ENCODE results near the gene DSG2. TPM values are rescaled to one million over a fixed set of nuclear protein-coding genes. Genes with fewer than 3 reads are reported as not detected.

Gene DSG2
- total RNA-seq, 1 experiment from 2014 or later = 12.1 TPM

GRCh38 chr18:31526374-31526773 is 28.4 kb downstream of the DSG2 start:
- no peaks in the 10 kb centered on the region for H3K27me3 ChIP-seq (ENCODE audit: control insufficient read depth, insufficient read depth, low read length)
- DNase-seq (ENCODE audit: low read depth, low spot score) (no peak), ATAC-seq (no peak)
- intact Hi-C loops (cut with micrococcal nuclease; ENCODE audit: unreplicated experiment) = no loop called here
- no TSS peak for BruUV-seq (replicated peaks)
- no peak overlapping the region for H3K27ac ChIP-seq (ENCODE audit: low read length)
- H3K4me1 ChIP-seq (ENCODE audit: control insufficient read depth, insufficient read depth, low read length) = no peaks in the 10 kb centered on the region
- CTCF ChIA-PET = no interaction called here
- in situ Hi-C loops (cut with HindIII; ENCODE audit: low pct_unique_long_range_greater_than_20kb, low sequenced_read_pairs) = no loop called here
- TF ChIP-seq POLR2AphosphoS5 (IDR thresholded peaks at IDR 0.05; ENCODE audit: low read depth, low read length) = no peak
- TF ChIP-seq REST (IDR thresholded peaks at IDR 0.05; ENCODE audit: insufficient read depth in 1 of 2, low read depth in 2 of 2, low read length in 1 of 2) = no peak
- TF ChIP-seq SIN3A (IDR thresholded peaks at IDR 0.05; ENCODE audit: borderline replicate concordance, insufficient read depth, low read depth, low read length) = no peak
- TF ChIP-seq CTCF (IDR thresholded peaks at IDR 0.05) = no peak
- no peak for TF ChIP-seq TCF7L2 (IDR thresholded peaks at IDR 0.05; ENCODE audit: low read depth, low read length)
- POLR2A ChIA-PET = no interaction called here
- no peaks in the 10 kb centered on the region for H3K36me3 ChIP-seq (ENCODE audit: control insufficient read depth, insufficient read depth, low read length)
- no peak overlapping the region for H3K4me3 ChIP-seq (ENCODE audit: low read depth in 2 of 2, low read length in 2 of 2)
- H3K9me3 ChIP-seq (ENCODE audit: control insufficient read depth, insufficient read depth, low read depth, low read length) = no peaks in the 10 kb centered on the region

GRCh38 chr18:31533236-31533635 is 35.3 kb downstream of the DSG2 start:
- ATAC-seq = no peak
- in situ Hi-C loops (cut with HindIII; ENCODE audit: low pct_unique_long_range_greater_than_20kb, low sequenced_read_pairs) (no loop called here), intact Hi-C loops (cut with micrococcal nuclease; ENCODE audit: unreplicated experiment) (no loop called here)
- ChIA-PET CTCF (no interaction called here), POLR2A (no interaction called here)
- Histone ChIP-seq H3K4me1 (ENCODE audit: control insufficient read depth, insufficient read depth, low read length) (no peaks in the 10 kb centered on the region), H3K9me3 (ENCODE audit: control insufficient read depth, insufficient read depth, low read depth, low read length) (no peaks in the 10 kb centered on the region), H3K27me3 (ENCODE audit: control insufficient read depth, insufficient read depth, low read length) (no peaks in the 10 kb centered on the region), H3K27ac (ENCODE audit: low read length) (no peak overlapping the region), H3K4me3 (ENCODE audit: low read depth in 2 of 2, low read length in 2 of 2) (no peak overlapping the region), H3K36me3 (ENCODE audit: control insufficient read depth, insufficient read depth, low read length) (no peaks in the 10 kb centered on the region)
- TF ChIP-seq SIN3A (IDR thresholded peaks at IDR 0.05; ENCODE audit: borderline replicate concordance, insufficient read depth, low read depth, low read length) (no peak), TCF7L2 (IDR thresholded peaks at IDR 0.05; ENCODE audit: low read depth, low read length) (no peak), CTCF (IDR thresholded peaks at IDR 0.05) (no peak), REST (IDR thresholded peaks at IDR 0.05; ENCODE audit: insufficient read depth in 1 of 2, low read depth in 2 of 2, low read length in 1 of 2) (no peak), POLR2AphosphoS5 (IDR thresholded peaks at IDR 0.05; ENCODE audit: low read depth, low read length) (no peak)
- DNase-seq (ENCODE audit: low read depth, low spot score) = no peak
- no TSS peak for BruUV-seq (replicated peaks)

Measured in Panc1 (cell line).